IMR-90 (cell line): ENCODE data around the gene RGS10. TPM values are rescaled to one million over a fixed set of nuclear protein-coding genes. Genes with fewer than 3 reads are reported as not detected.

ENCODE experiments used
- ATAC-seq: fragments of 200-7000 bp; cut with Tn5 transposase; 2 replicates; pipeline ENCODE4 v1.9.1; 2020; ENCODE audit warnings: low read depth, mild to moderate bottlenecking, moderate library complexity
- BruUV-seq: library from RNA; stranded (reverse); fragments of 400-500 nt; replicated peaks from 2 replicates; lab custom pipeline; 2021; lab: Mats Ljungman, UMichigan
- CTCF ChIA-PET: fragments of 300-600 bp; formaldehyde crosslinking; extraction: SDS; loops from one replicate; lab custom pipeline; 2021; ENCODE audit warnings: antibody characterized with exemption; lab: Yijun Ruan, JAX
- POLR2A ChIA-PET: fragments of 300-600 bp; sonication (Branson Sonifier 250); formaldehyde crosslinking; loops from one replicate; lab custom pipeline; 2022; ENCODE audit warnings: antibody characterized with exemption; ENCODE audit not compliant: unreplicated experiment; lab: Charles Lee
- DNase-seq: peaks from one replicate; pipeline ENCODE4 v3.0.0; 2013
- H2AFZ ChIP-seq: replicated peaks from 2 replicates; pipeline ENCODE3; 2013; ENCODE audit warnings: low read length, mild to moderate bottlenecking; ENCODE audit not compliant: poor library complexity
- H2AK5ac ChIP-seq: 2 replicates; pipeline ENCODE4 v1.6.1; 2013; ENCODE audit warnings: low read depth, low read length, inconsistent platforms
- H2AK9ac ChIP-seq: replicated peaks from 2 replicates; pipeline ENCODE3; 2013; ENCODE audit warnings: mild to moderate bottlenecking, low read depth, low read length, moderate library complexity; ENCODE audit not compliant: poor library complexity
- H2BK120ac ChIP-seq: 2 replicates; pipeline ENCODE4 v1.6.1; 2013; ENCODE audit warnings: low read depth, low read length, inconsistent platforms
- H2BK15ac ChIP-seq: 3 replicates; pipeline ENCODE4 v1.6.1; 2013; ENCODE audit warnings: low read depth, low read length, inconsistent platforms
- H2BK20ac ChIP-seq: 2 replicates; pipeline ENCODE4 v1.6.1; 2013; ENCODE audit warnings: low read depth, mild to moderate bottlenecking, inconsistent platforms, low read length, moderate library complexity
- H2BK5ac ChIP-seq: 2 replicates; pipeline ENCODE4 v1.6.1; 2013; ENCODE audit warnings: mild to moderate bottlenecking, low read depth, low read length, inconsistent platforms; ENCODE audit not compliant: poor library complexity, severe bottlenecking
- H3K14ac ChIP-seq: replicated peaks from 2 replicates; pipeline ENCODE4 v1.6.1; 2013; ENCODE audit warnings: low read depth, low read length, inconsistent platforms
- H3K18ac ChIP-seq: 2 replicates; pipeline ENCODE4 v1.6.1; 2013; ENCODE audit warnings: low read depth, low read length, control low read depth
- H3K23ac ChIP-seq: 2 replicates; pipeline ENCODE4 v1.6.1; 2013; ENCODE audit warnings: low read depth, low read length, inconsistent platforms
- H3K27ac ChIP-seq: 2 replicates; pipeline ENCODE4 v1.5.1; 2013; ENCODE audit warnings: mild to moderate bottlenecking, control low read depth, low read length; ENCODE audit not compliant: insufficient read depth
- H3K27me3 ChIP-seq: 2 replicates; pipeline ENCODE4 v1.6.1; 2013; ENCODE audit warnings: low read length; ENCODE audit not compliant: control insufficient read depth, insufficient read depth
- H3K36me3 ChIP-seq: 2 replicates; pipeline ENCODE4 v1.6.1; 2013; ENCODE audit warnings: low read length, mixed read lengths; ENCODE audit not compliant: control insufficient read depth, insufficient read depth
- H3K4ac ChIP-seq: 2 replicates; pipeline ENCODE4 v1.6.1; 2013; ENCODE audit warnings: low read depth, low read length, inconsistent platforms
- H3K4me1 ChIP-seq: 2 replicates; pipeline ENCODE4 v1.6.1; 2013; ENCODE audit warnings: low read length, mixed read lengths; ENCODE audit not compliant: control insufficient read depth, insufficient read depth
- H3K4me2 ChIP-seq: 2 replicates; pipeline ENCODE4 v1.6.1; 2013; ENCODE audit warnings: low read depth, mild to moderate bottlenecking, control low read depth, low read length, moderate library complexity
- H3K4me3 ChIP-seq: 2 replicates; pipeline ENCODE4 v1.5.1; 2013; ENCODE audit warnings: low read depth, mild to moderate bottlenecking, control low read depth, low read length, moderate library complexity; ENCODE audit not compliant: insufficient read depth
- H3K56ac ChIP-seq: 2 replicates; pipeline ENCODE4 v1.6.1; 2013; ENCODE audit warnings: low read length, inconsistent platforms; ENCODE audit not compliant: insufficient read depth; ENCODE audit errors: extremely low read depth
- H3K79me1 ChIP-seq, 2 experiments: 2 replicates each; pipeline ENCODE4 v1.6.1; 2013; ENCODE audit warnings: low read length in 2 of 2, inconsistent platforms in 1 of 2, low read depth in 1 of 2
- H3K9ac ChIP-seq: 2 replicates; pipeline ENCODE4 v1.6.1; 2013; ENCODE audit warnings: low read depth, low read length, control low read depth
- H3K9me1 ChIP-seq: 2 replicates; pipeline ENCODE4 v1.6.1; 2013; ENCODE audit warnings: low read length, inconsistent platforms; ENCODE audit not compliant: insufficient read depth
- H3K9me3 ChIP-seq: 2 replicates; pipeline ENCODE4 v1.6.1; 2013; ENCODE audit warnings: low read length; ENCODE audit not compliant: control insufficient read depth, insufficient read depth
- H4K20me1 ChIP-seq: 2 replicates; pipeline ENCODE4 v1.6.1; 2013; ENCODE audit warnings: low read length, inconsistent platforms; ENCODE audit not compliant: insufficient read depth
- H4K5ac ChIP-seq: 2 replicates; pipeline ENCODE4 v1.6.1; 2013; ENCODE audit warnings: mild to moderate bottlenecking, low read depth, low read length, control low read depth
- H4K8ac ChIP-seq, 2 experiments: 2 replicates each; pipeline ENCODE4 v1.6.1; 2013; ENCODE audit warnings: low read depth in 2 of 2, low read length in 2 of 2, control low read depth in 1 of 2, inconsistent platforms in 1 of 2
- H4K91ac ChIP-seq: 2 replicates; pipeline ENCODE4 v1.6.1; 2013; ENCODE audit warnings: low read depth, low read length, inconsistent platforms; ENCODE audit not compliant: insufficient read depth
- BHLHE40 ChIP-seq: fragments of 150-350 bp; IDR thresholded peaks from 2 replicates; pipeline ENCODE4 v1.6.1; 2016; ENCODE audit warnings: mild to moderate bottlenecking, low read depth, low read length
- CEBPB ChIP-seq: IDR thresholded peaks from 2 replicates; pipeline ENCODE4 v1.6.1; 2012; ENCODE audit warnings: low read depth, low read length, improper control_type of control experiment
- CHD1 ChIP-seq: IDR thresholded peaks from 2 replicates; pipeline ENCODE4 v1.6.1; 2012; ENCODE audit warnings: low read depth, low read length, improper control_type of control experiment
- FOS ChIP-seq: fragments of 150-350 bp; IDR thresholded peaks from 2 replicates; pipeline ENCODE4 v1.6.1; 2016; ENCODE audit warnings: low read depth, low read length
- MAFK ChIP-seq: IDR thresholded peaks from 2 replicates; pipeline ENCODE4 v1.6.1; 2012; ENCODE audit warnings: low read depth, low read length, improper control_type of control experiment
- MAZ ChIP-seq: IDR thresholded peaks from 2 replicates; pipeline ENCODE4 v1.6.1; 2012; ENCODE audit warnings: low read depth, mild to moderate bottlenecking, low read length, improper control_type of control experiment, moderate library complexity, borderline replicate concordance
- MXI1 ChIP-seq: IDR thresholded peaks from 2 replicates; pipeline ENCODE4 v1.6.1; 2012; ENCODE audit warnings: low read depth, mild to moderate bottlenecking, low read length, moderate library complexity, borderline replicate concordance
- NFE2L2 ChIP-seq: fragments of 150-350 bp; IDR thresholded peaks from 2 replicates; pipeline ENCODE4 v1.6.1; 2016; ENCODE audit warnings: low read depth, mild to moderate bottlenecking, low read length
- POLR2A ChIP-seq: IDR thresholded peaks from 2 replicates; pipeline ENCODE4 v1.6.1; 2012; ENCODE audit warnings: mild to moderate bottlenecking, low read depth, low read length
- RAD21 ChIP-seq: IDR thresholded peaks from 2 replicates; pipeline ENCODE4 v1.6.1; 2012; ENCODE audit warnings: low read length, improper control_type of control experiment
- RCOR1 ChIP-seq: IDR thresholded peaks from 2 replicates; pipeline ENCODE4 v1.6.1; 2012; ENCODE audit warnings: mild to moderate bottlenecking, low read length, improper control_type of control experiment; ENCODE audit not compliant: insufficient replicate concordance
- RFX5 ChIP-seq: IDR thresholded peaks from 2 replicates; pipeline ENCODE4 v1.8.0; 2012; ENCODE audit warnings: low read depth, mild to moderate bottlenecking, low read length, moderate library complexity
- SMC3 ChIP-seq: fragments of 150-350 bp; IDR thresholded peaks from 2 replicates; pipeline ENCODE4 v1.6.1; 2016; ENCODE audit warnings: low read depth, mild to moderate bottlenecking, antibody characterized with exemption, low read length, moderate library complexity
- WGBS, 2 experiments: methylation state at CpG; one replicate each; pipeline versions ENCODE4 v1.1.5 to v1.1.7; 2013; ENCODE audit warnings: missing lambda C conversion rate in 2 of 2; ENCODE audit not compliant: insufficient read length in 1 of 2; ENCODE audit errors: extremely low coverage in 2 of 2; 5-methylcytosine and 5-hydroxymethylcytosine counted together
- dilution Hi-C: fragments of 300-500 bp; cut with HindIII; formaldehyde crosslinking; loops from one replicate; pipeline ENCODE4 v1.14.3; 2018; ENCODE audit warnings: low sequenced_read_pairs; ENCODE audit not compliant: unreplicated experiment
- in situ Hi-C: fragments of 300-500 bp; cut with MboI; formaldehyde crosslinking; loops from 3 replicates; pipeline ENCODE4 v1.14.3; 2019; ENCODE audit warnings: low sequenced_read_pairs, inconsistent platforms, mixed read lengths
- intact Hi-C: fragments of 100-400 bp; cut with micrococcal nuclease; formaldehyde crosslinking; loops from 2 replicates; pipeline ENCODE4 v1.10.0; 2022
- polyA plus RNA-seq, 3 experiments: library from polyadenylated mRNA; depleted of rRNA; stranded (reverse); fragments of >200 nt; gene quantifications; 2 replicates each; pipeline ENCODE4 v1.2.3, GENCODE V29; 2012; ENCODE audit warnings: low replicate concordance in 1 of 3
- total RNA-seq: library from RNA; depleted of rRNA; stranded (reverse); fragments of >200 nt; gene quantifications from 2 replicates; pipeline ENCODE4 v1.2.3, GENCODE V29; 2012
- TF ChIP-seq, protein P1 (sequence below): fragments of 150-350 bp; IDR thresholded peaks from 2 replicates; pipeline ENCODE4 v1.6.1; 2017; ENCODE audit warnings: mild to moderate bottlenecking, antibody characterized with exemption, low read length, low read depth
- TF ChIP-seq, protein P2 (sequence below): conservative IDR thresholded peaks from 2 replicates; pipeline ENCODE4 v1.5.1; 2012; ENCODE audit warnings: mild to moderate bottlenecking, low read depth, low read length, improper control_type of control experiment
- TF ChIP-seq, protein P3 (sequence below): fragments of 150-350 bp; IDR thresholded peaks from 2 replicates; pipeline ENCODE4 v1.6.1; 2016; ENCODE audit warnings: low read depth, mild to moderate bottlenecking, low read length, moderate library complexity, borderline replicate concordance

Gene RGS10
- total and polyA plus RNA-seq, 2 of the 4 experiments (the other 2 are of a cell fraction), result 35.3 to 89.7 TPM

DNA sequence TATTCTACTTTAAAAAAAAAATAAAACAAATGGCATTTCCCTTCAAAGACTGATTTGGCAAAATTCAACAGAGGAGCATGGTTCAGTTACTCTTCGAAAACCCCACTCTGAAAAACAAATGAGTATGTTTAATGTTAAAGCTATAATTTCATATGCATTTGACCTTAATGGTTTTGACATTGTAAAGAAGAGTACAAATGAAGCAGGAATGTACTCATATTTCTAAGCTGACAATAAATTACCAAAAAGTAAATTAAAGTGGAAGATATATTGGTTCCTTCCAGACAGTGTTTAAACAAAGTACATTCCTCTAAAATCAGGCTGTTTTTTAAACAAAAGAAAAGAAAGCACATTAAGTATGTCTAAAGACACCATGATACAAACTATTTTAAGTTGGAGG, 16.4 kb downstream of the RGS10 start:
- H3K56ac ChIP-seq, result no peak overlapping the region; the same call in 1 of the 2 replicates
- ATAC-seq (no peak), DNase-seq (peak; percentile 21)
- CTCF ChIA-PET, result interaction anchor here (0.9 to 1.3 kb wide), 3 partner anchors 16 to 77 kb away, joined by 3 read pairs; partner anchors contain the start of gene RGS10
- peak overlapping the region; percentile 80; the same call in 1 of the 2 replicates for H3K14ac ChIP-seq
- POLR2A ChIA-PET, result no interaction called here
- H3K23ac ChIP-seq, result peak overlapping the region; percentile 32; the same call in 1 of the 2 replicates
- no peak overlapping the region; the same call in 1 of the 2 replicates for H2BK20ac ChIP-seq
- peak overlapping the region; percentile 59; the same call in 1 of the 2 replicates for H3K4me2 ChIP-seq
- BruUV-seq, result no TSS peak
- peaks cover 45% of the 10 kb centered on the region for H3K9me1 ChIP-seq
- H3K4me3 ChIP-seq, result no peak overlapping the region
- no peak overlapping the region for H3K18ac ChIP-seq
- no peak overlapping the region for H3K9ac ChIP-seq
- peaks cover 28 to 88% of the 10 kb centered on the region in 2 experiments for H3K79me1 ChIP-seq
- dilution Hi-C loops, result no loop called here
- H3K36me3 ChIP-seq, result peaks cover 35% of the 10 kb centered on the region
- no peak overlapping the region for H2AK9ac ChIP-seq
- no peak overlapping the region for H2AFZ ChIP-seq
- H4K91ac ChIP-seq, result no peak overlapping the region
- no peaks in the 10 kb centered on the region for H3K9me3 ChIP-seq
- intact Hi-C loops, result no loop called here
- no CpG with 5 or more reads among the region's 1 CpG for WGBS, 2 experiments
- peaks cover 31% of the 10 kb centered on the region for H3K4me1 ChIP-seq
- peak overlapping the region; percentile 84; the same call in 1 of the 2 replicates for H2BK120ac ChIP-seq
- H2AK5ac ChIP-seq, result no peak overlapping the region
- peak overlapping the region; percentile 78; the same call in 1 of the 2 replicates for H3K4ac ChIP-seq
- H4K8ac ChIP-seq, result peak overlapping the region in 1 of 2 experiments; percentile 66; a peak in 1 of 4 replicates
- peak overlapping the region; percentile 91; the same call in 1 of the 2 replicates for H3K27ac ChIP-seq
- H2BK5ac ChIP-seq, result peak overlapping the region; percentile 44
- no peaks in the 10 kb centered on the region for H3K27me3 ChIP-seq
- no peak overlapping the region for H4K5ac ChIP-seq
- TF ChIP-seq, protein P1, sequence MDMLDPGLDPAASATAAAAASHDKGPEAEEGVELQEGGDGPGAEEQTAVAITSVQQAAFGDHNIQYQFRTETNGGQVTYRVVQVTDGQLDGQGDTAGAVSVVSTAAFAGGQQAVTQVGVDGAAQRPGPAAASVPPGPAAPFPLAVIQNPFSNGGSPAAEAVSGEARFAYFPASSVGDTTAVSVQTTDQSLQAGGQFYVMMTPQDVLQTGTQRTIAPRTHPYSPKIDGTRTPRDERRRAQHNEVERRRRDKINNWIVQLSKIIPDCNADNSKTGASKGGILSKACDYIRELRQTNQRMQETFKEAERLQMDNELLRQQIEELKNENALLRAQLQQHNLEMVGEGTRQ, result no peak
- no peak for TF ChIP-seq CEBPB
- no peak for TF ChIP-seq BHLHE40
- no peak for TF ChIP-seq NFE2L2
- TF ChIP-seq MAFK, result no peak
- no peak for TF ChIP-seq CHD1
- TF ChIP-seq RFX5, result no peak
- TF ChIP-seq RAD21, result no peak
- no peak for TF ChIP-seq RCOR1
- no peak for TF ChIP-seq MAZ
- TF ChIP-seq, protein P2, sequence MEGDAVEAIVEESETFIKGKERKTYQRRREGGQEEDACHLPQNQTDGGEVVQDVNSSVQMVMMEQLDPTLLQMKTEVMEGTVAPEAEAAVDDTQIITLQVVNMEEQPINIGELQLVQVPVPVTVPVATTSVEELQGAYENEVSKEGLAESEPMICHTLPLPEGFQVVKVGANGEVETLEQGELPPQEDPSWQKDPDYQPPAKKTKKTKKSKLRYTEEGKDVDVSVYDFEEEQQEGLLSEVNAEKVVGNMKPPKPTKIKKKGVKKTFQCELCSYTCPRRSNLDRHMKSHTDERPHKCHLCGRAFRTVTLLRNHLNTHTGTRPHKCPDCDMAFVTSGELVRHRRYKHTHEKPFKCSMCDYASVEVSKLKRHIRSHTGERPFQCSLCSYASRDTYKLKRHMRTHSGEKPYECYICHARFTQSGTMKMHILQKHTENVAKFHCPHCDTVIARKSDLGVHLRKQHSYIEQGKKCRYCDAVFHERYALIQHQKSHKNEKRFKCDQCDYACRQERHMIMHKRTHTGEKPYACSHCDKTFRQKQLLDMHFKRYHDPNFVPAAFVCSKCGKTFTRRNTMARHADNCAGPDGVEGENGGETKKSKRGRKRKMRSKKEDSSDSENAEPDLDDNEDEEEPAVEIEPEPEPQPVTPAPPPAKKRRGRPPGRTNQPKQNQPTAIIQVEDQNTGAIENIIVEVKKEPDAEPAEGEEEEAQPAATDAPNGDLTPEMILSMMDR, result no peak
- TF ChIP-seq, protein P3, sequence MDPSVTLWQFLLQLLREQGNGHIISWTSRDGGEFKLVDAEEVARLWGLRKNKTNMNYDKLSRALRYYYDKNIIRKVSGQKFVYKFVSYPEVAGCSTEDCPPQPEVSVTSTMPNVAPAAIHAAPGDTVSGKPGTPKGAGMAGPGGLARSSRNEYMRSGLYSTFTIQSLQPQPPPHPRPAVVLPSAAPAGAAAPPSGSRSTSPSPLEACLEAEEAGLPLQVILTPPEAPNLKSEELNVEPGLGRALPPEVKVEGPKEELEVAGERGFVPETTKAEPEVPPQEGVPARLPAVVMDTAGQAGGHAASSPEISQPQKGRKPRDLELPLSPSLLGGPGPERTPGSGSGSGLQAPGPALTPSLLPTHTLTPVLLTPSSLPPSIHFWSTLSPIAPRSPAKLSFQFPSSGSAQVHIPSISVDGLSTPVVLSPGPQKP, result no peak
- TF ChIP-seq POLR2A, result no peak
- no peak for TF ChIP-seq MXI1
- TF ChIP-seq SMC3, result no peak
- TF ChIP-seq FOS, result no peak
- H4K20me1 ChIP-seq, result peaks cover 26% of the 10 kb centered on the region; the same call in 1 of the 2 replicates
- in situ Hi-C loops, result no loop called here
- H2BK15ac ChIP-seq, result 0 out of 3 replicates have a peak overlapping the region, but pooled peaks have one; percentile 26
